DOHH2 (cell line): ENCODE data around the gene SMARCAL1.

Source experiments
- CTCF ChIP-seq: fragments of 200-600 bp; sonication (generic); IDR thresholded peaks from one replicate; pipeline ENCODE4 v1.5.1; 2014; ENCODE audit warnings: antibody characterized with exemption, mild to moderate bottlenecking, low read depth, low read length; ENCODE audit not compliant: poor library complexity, severe bottlenecking
- EZH2phosphoT487 ChIP-seq: fragments of 200-600 bp; sonication (generic); IDR thresholded peaks from 2 replicates; pipeline ENCODE4 v1.6.1; 2017; ENCODE audit warnings: borderline replicate concordance, mild to moderate bottlenecking, antibody characterized with exemption, low read length, moderate library complexity, mixed read lengths

- TF ChIP-seq CTCF: no peak
- no peak for TF ChIP-seq EZH2phosphoT487
Observed at GRCh38 chr2:216414772-216415319, 2.6 kb downstream of the SMARCAL1 start.
